Measurements from ENCODE around the gene KLF9. TPM values are rescaled to one million over a fixed set of nuclear protein-coding genes. Genes with fewer than 3 reads are reported as not detected.

The KLF9 gene
- total RNA-seq, 2 experiments from 2014 or later = 1.9 to 2.3 TPM

DNA sequence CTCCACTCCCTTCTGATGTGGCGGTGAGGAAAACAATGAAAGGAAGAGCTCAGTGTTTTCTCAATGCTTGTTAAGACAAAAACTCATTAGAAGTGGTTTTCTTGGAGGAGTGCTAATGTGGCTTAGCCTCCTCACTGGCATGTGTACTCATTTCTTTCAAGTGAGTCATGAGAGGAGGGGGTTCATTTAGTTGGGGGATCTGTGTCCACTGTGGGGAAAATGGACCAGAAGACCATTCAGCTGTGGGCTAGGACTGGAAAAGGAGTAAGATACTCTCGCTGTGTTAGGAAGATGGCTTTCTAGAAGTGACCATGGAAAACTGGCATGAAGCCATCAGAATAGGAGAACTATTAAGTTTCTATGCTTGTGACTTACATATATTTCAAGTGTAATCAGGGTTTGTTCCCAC is 23.5 kb downstream of the KLF9 start:
- intact Hi-C loops (cut with micrococcal nuclease; ENCODE audit: unreplicated experiment) = no loop called here
- POLR2A ChIA-PET = no interaction called here
- Histone ChIP-seq H4K20me1 (ENCODE audit: insufficient read depth, low read length) (no peaks in the 10 kb centered on the region), H3K36me3 (ENCODE audit: insufficient read depth, low read length) (no peaks in the 10 kb centered on the region), H3K4me2 (ENCODE audit: low read length) (no peak overlapping the region), H3K27ac (ENCODE audit: low read depth, low read length, poor library complexity, severe bottlenecking) (no peak overlapping the region), H3K4me3 (ENCODE audit: low read depth, low read length, poor library complexity, severe bottlenecking) (no peak overlapping the region), H3K9me2 (ENCODE audit: insufficient read depth, low read length) (no peaks in the 10 kb centered on the region), H3K9me3 (ENCODE audit: low read length) (no peaks in the 10 kb centered on the region), H3K4me1 (ENCODE audit: insufficient read depth, low read length, poor library complexity, severe bottlenecking) (no peaks in the 10 kb centered on the region), H3K79me2 (ENCODE audit: insufficient read depth, low read depth, low read length) (no peaks in the 10 kb centered on the region), H2AFZ (ENCODE audit: low read length) (no peak overlapping the region)
- DNase-seq (ENCODE audit: low spot score) = no peak
- no TSS peak for BruUV-seq (replicated peaks)
- CTCF ChIA-PET (ENCODE audit: unreplicated experiment) = no interaction called here
- TF ChIP-seq, protein P1, sequence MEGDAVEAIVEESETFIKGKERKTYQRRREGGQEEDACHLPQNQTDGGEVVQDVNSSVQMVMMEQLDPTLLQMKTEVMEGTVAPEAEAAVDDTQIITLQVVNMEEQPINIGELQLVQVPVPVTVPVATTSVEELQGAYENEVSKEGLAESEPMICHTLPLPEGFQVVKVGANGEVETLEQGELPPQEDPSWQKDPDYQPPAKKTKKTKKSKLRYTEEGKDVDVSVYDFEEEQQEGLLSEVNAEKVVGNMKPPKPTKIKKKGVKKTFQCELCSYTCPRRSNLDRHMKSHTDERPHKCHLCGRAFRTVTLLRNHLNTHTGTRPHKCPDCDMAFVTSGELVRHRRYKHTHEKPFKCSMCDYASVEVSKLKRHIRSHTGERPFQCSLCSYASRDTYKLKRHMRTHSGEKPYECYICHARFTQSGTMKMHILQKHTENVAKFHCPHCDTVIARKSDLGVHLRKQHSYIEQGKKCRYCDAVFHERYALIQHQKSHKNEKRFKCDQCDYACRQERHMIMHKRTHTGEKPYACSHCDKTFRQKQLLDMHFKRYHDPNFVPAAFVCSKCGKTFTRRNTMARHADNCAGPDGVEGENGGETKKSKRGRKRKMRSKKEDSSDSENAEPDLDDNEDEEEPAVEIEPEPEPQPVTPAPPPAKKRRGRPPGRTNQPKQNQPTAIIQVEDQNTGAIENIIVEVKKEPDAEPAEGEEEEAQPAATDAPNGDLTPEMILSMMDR (conservative IDR thresholded peaks at IDR 0.05; ENCODE audit: low read length) = no peak
- TF ChIP-seq EZH2phosphoT487 (IDR thresholded peaks at IDR 0.05; ENCODE audit: borderline replicate concordance, low read depth, low read length) = no peak

DNA sequence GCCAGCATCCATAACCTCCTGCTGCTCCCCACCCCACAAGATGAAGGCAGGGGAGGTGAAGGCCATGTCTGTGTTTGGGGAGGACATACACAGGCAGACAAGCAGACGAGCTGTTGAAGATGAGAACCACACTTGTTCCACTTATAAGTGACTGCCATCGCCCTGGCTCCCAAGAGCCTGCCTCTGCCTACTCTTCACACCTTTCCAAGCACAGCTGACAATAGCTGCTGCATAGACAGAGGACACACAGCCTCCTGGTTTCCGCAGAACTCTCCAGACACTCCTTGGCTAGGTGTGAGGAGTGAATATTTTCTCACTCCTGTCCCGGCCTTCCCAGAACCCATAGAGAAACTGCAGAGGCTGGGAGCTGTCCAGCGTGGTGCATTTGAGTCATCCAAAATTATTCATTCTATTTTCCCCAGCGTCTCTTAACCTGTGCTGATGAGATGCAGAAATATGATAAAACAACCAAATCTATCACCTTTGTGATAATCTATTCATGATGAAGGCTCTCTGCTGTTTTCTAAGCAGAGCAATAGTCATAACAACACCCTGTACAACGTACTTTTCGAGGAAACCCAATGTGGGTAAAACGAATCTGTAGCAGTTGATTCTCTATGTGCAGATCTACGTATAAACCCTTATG is 24.7 kb downstream of the KLF9 start:
- TF ChIP-seq, protein P1 (conservative IDR thresholded peaks at IDR 0.05; ENCODE audit: low read length) = no peak
- TF ChIP-seq EZH2phosphoT487 (IDR thresholded peaks at IDR 0.05; ENCODE audit: borderline replicate concordance, low read depth, low read length) = no peak
- no peaks in the 10 kb centered on the region for H3K36me3 ChIP-seq (ENCODE audit: insufficient read depth, low read length)
- H3K4me3 ChIP-seq (ENCODE audit: low read depth, low read length, poor library complexity, severe bottlenecking) = no peak overlapping the region
- no peak overlapping the region for H3K27ac ChIP-seq (ENCODE audit: low read depth, low read length, poor library complexity, severe bottlenecking)
- no peaks in the 10 kb centered on the region for H3K79me2 ChIP-seq (ENCODE audit: insufficient read depth, low read depth, low read length)
- BruUV-seq (replicated peaks) = no TSS peak
- ChIA-PET CTCF (ENCODE audit: unreplicated experiment) (no interaction called here), POLR2A (no interaction called here)
- intact Hi-C loops (cut with micrococcal nuclease; ENCODE audit: unreplicated experiment) = no loop called here
- no peak overlapping the region for H2AFZ ChIP-seq (ENCODE audit: low read length)
- H3K9me2 ChIP-seq (ENCODE audit: insufficient read depth, low read length) = no peaks in the 10 kb centered on the region
- H3K9me3 ChIP-seq (ENCODE audit: low read length) = no peaks in the 10 kb centered on the region
- no peaks in the 10 kb centered on the region for H3K4me1 ChIP-seq (ENCODE audit: insufficient read depth, low read length, poor library complexity, severe bottlenecking)
- no peak overlapping the region for H3K4me2 ChIP-seq (ENCODE audit: low read length)
- no peak for DNase-seq (ENCODE audit: low spot score)
- no peaks in the 10 kb centered on the region for H4K20me1 ChIP-seq (ENCODE audit: insufficient read depth, low read length)

DNA sequence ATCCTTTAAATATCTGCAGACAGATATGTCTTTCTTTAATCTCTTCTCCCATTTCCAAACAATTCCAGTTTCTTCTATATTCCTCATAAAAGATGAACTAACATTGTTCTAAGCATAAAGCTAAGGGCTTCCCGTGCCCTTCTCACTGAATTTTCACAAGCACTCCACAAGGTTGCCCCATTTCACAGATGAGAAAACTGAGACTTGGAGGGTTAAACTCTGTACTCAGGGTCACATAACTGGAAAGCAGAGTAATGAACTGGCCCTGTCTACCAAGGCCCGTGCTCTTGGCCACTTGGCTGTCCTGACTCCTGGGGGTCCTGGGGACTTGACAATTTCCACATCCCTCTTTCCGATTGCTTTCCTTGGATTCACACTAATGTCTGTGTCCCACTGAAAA is 25.3 kb downstream of the KLF9 start:
- DNase-seq (ENCODE audit: low spot score) = no peak
- intact Hi-C loops (cut with micrococcal nuclease; ENCODE audit: unreplicated experiment) = no loop called here
- no peaks in the 10 kb centered on the region for H3K9me2 ChIP-seq (ENCODE audit: insufficient read depth, low read length)
- no peak for TF ChIP-seq EZH2phosphoT487 (IDR thresholded peaks at IDR 0.05; ENCODE audit: borderline replicate concordance, low read depth, low read length)
- TF ChIP-seq, protein P1 (conservative IDR thresholded peaks at IDR 0.05; ENCODE audit: low read length) = no peak
- no TSS peak for BruUV-seq (replicated peaks)
- no peak overlapping the region for H3K4me2 ChIP-seq (ENCODE audit: low read length)
- H3K4me1 ChIP-seq (ENCODE audit: insufficient read depth, low read length, poor library complexity, severe bottlenecking) = no peaks in the 10 kb centered on the region
- no peak overlapping the region for H3K4me3 ChIP-seq (ENCODE audit: low read depth, low read length, poor library complexity, severe bottlenecking)
- H3K79me2 ChIP-seq (ENCODE audit: insufficient read depth, low read depth, low read length) = no peaks in the 10 kb centered on the region
- H4K20me1 ChIP-seq (ENCODE audit: insufficient read depth, low read length) = no peaks in the 10 kb centered on the region
- H3K36me3 ChIP-seq (ENCODE audit: insufficient read depth, low read length) = no peaks in the 10 kb centered on the region
- H2AFZ ChIP-seq (ENCODE audit: low read length) = no peak overlapping the region
- H3K9me3 ChIP-seq (ENCODE audit: low read length) = no peaks in the 10 kb centered on the region
- H3K27ac ChIP-seq (ENCODE audit: low read depth, low read length, poor library complexity, severe bottlenecking) = no peak overlapping the region
- POLR2A ChIA-PET = no interaction called here
- CTCF ChIA-PET (ENCODE audit: unreplicated experiment) = no interaction called here

Data from OCI-LY7 (cell line).